Neutrophil (primary cell): Measurements from ENCODE around the gene EVL.

ENCODE experiments used
- H3K27ac ChIP-seq: fragments of 200-600 bp; sonication (generic); 2 replicates; pipeline ENCODE4 v1.5.1; 2016; ENCODE audit warnings: mild to moderate bottlenecking, moderate library complexity
- H3K27me3 ChIP-seq: fragments of 200-600 bp; sonication (generic); 2 replicates; pipeline ENCODE4 v1.6.0; 2016; ENCODE audit warnings: mild to moderate bottlenecking
- H3K36me3 ChIP-seq: fragments of 200-600 bp; sonication (generic); 2 replicates; pipeline ENCODE4 v1.5.1; 2017
- H3K4me1 ChIP-seq, 2 experiments: fragments of 200-600 bp in 1 of 2; sonication (generic) in 1 of 2; 1 replicate in 1 of 2; 2 replicates in 1 of 2; pipeline versions ENCODE4 v1.5.1 to v1.6.1; 2013 to 2016; ENCODE audit warnings: low read depth in 1 of 2, low read length in 1 of 2, mild to moderate bottlenecking in 1 of 2, moderate library complexity in 1 of 2; ENCODE audit not compliant: control insufficient read depth in 1 of 2, insufficient read depth in 1 of 2
- H3K4me3 ChIP-seq, 2 experiments: fragments of 200-600 bp in 1 of 2; sonication (generic) in 1 of 2; 1 replicate in 1 of 2; 2 replicates in 1 of 2; pipeline ENCODE4 v1.5.1; 2013 to 2016; ENCODE audit warnings: low read depth in 1 of 2, low read length in 1 of 2, mild to moderate bottlenecking in 1 of 2, moderate library complexity in 1 of 2
- H3K9me3 ChIP-seq: fragments of 200-600 bp; sonication (generic); 2 replicates; pipeline ENCODE4 v1.5.1; 2016
- CTCF ChIP-seq: fragments of 200-600 bp; sonication (generic); IDR thresholded peaks from 2 replicates; pipeline ENCODE4 v1.5.1; 2016; ENCODE audit warnings: antibody characterized with exemption

Gene EVL

GRCh38 chr14:100085462-100085861, 20.2 kb downstream of the EVL start:
- H3K27me3 ChIP-seq = no peaks in the 10 kb centered on the region
- no peak for TF ChIP-seq CTCF
- peaks cover 18% of the 10 kb centered on the region for H3K36me3 ChIP-seq
- no peaks in the 10 kb centered on the region for H3K9me3 ChIP-seq
- peaks cover 19 to 26% of the 10 kb centered on the region in 2 experiments for H3K4me1 ChIP-seq
- no peak overlapping the region for H3K4me3 ChIP-seq
- H3K27ac ChIP-seq = no peak overlapping the region

- Histone ChIP-seq H3K4me1 (peaks cover 19 to 26% of the 10 kb centered on the region in 2 experiments), H3K9me3 (no peaks in the 10 kb centered on the region), H3K36me3 (peaks cover 18% of the 10 kb centered on the region), H3K4me3 (no peak overlapping the region), H3K27me3 (no peaks in the 10 kb centered on the region), H3K27ac (no peak overlapping the region)
- TF ChIP-seq CTCF = no peak
These were observed 21.1 kb downstream of the EVL start for GRCh38 chr14:100086361-100086760.

- no peak overlapping the region for H3K4me3 ChIP-seq
- TF ChIP-seq CTCF = no peak
- peaks cover 10 to 14% of the 10 kb centered on the region in 2 experiments for H3K4me1 ChIP-seq
- H3K27ac ChIP-seq = no peak overlapping the region
- no peaks in the 10 kb centered on the region for H3K9me3 ChIP-seq
- H3K27me3 ChIP-seq = no peaks in the 10 kb centered on the region
- peaks cover 18% of the 10 kb centered on the region for H3K36me3 ChIP-seq
These were observed 23.0 kb downstream of the EVL start for GRCh38 chr14:100088226-100088625.

- H3K36me3 ChIP-seq = peaks cover 7% of the 10 kb centered on the region
- TF ChIP-seq CTCF = no peak
- peaks cover 5 to 9% of the 10 kb centered on the region in 2 experiments for H3K4me1 ChIP-seq
- no peaks in the 10 kb centered on the region for H3K27me3 ChIP-seq
- no peak overlapping the region for H3K27ac ChIP-seq
- no peaks in the 10 kb centered on the region for H3K9me3 ChIP-seq
- H3K4me3 ChIP-seq = no peak overlapping the region
These were observed 26.2 kb downstream of the EVL start for GRCh38 chr14:100091386-100091785.

GRCh38 chr14:100092832-100093231, 27.6 kb downstream of the EVL start:
- no peaks in the 10 kb centered on the region for H3K4me1 ChIP-seq
- peaks cover 14% of the 10 kb centered on the region for H3K36me3 ChIP-seq
- no peak overlapping the region for H3K27ac ChIP-seq
- H3K27me3 ChIP-seq = no peaks in the 10 kb centered on the region
- no peaks in the 10 kb centered on the region for H3K9me3 ChIP-seq
- TF ChIP-seq CTCF = no peak
- H3K4me3 ChIP-seq = no peak overlapping the region

- Histone ChIP-seq H3K27ac (no peak overlapping the region), H3K27me3 (no peaks in the 10 kb centered on the region), H3K4me1 (no peaks in the 10 kb centered on the region), H3K9me3 (no peaks in the 10 kb centered on the region), H3K36me3 (peaks cover 14% of the 10 kb centered on the region), H3K4me3 (no peak overlapping the region)
- no peak for TF ChIP-seq CTCF
These were observed 28.1 kb downstream of the EVL start for GRCh38 chr14:100093319-100093718.
